Kidney epithelial cell (primary cell): ENCODE measurements around the gene NCR2. TPM values are rescaled to one million over a fixed set of nuclear protein-coding genes. Genes with fewer than 3 reads are reported as not detected.
A peak's percentile ranks its signal among the peaks of the same experiment; 100 is the strongest.

Experiments
- DNase-seq: peaks from one replicate; pipeline ENCODE4 v3.0.0-alpha.2; 2010; ENCODE audit warnings: low read depth
- H3K27me3 ChIP-seq: 2 replicates; pipeline ENCODE4 v1.6.0; 2011; ENCODE audit warnings: low read length; ENCODE audit not compliant: control insufficient read depth, insufficient read depth
- H3K36me3 ChIP-seq: 2 replicates; pipeline ENCODE4 v1.5.1; 2011; ENCODE audit warnings: low read length; ENCODE audit not compliant: control insufficient read depth, insufficient read depth
- H3K4me3 ChIP-seq: 2 replicates; pipeline ENCODE4 v1.5.1; 2011; ENCODE audit warnings: low read depth, mild to moderate bottlenecking, control low read depth, low read length
- CTCF ChIP-seq: IDR thresholded peaks from 2 replicates; pipeline ENCODE4 v1.5.1; 2011; ENCODE audit warnings: mild to moderate bottlenecking, moderate library complexity, low read length, control low read depth, inconsistent platforms; ENCODE audit not compliant: insufficient read depth, poor library complexity, severe bottlenecking
- total RNA-seq: library from RNA; depleted of rRNA; stranded (reverse); fragments of >200 nt; gene quantifications from 2 replicates; pipeline ENCODE4 v1.2.3, GENCODE V29; 2015

NCR2 gene
- total RNA-seq, 1 donor from 2014 or later = not detected

- no peak for TF ChIP-seq CTCF
- Histone ChIP-seq H3K36me3 (no peaks in the 10 kb centered on the region), H3K27me3 (peaks cover 39% of the 10 kb centered on the region), H3K4me3 (no peak overlapping the region)
- no peak for DNase-seq
Observed at GRCh38 chr6:41367061-41367460, 31.7 kb downstream of the NCR2 start.

- no peaks in the 10 kb centered on the region for H3K36me3 ChIP-seq
- peak; percentile 84 for TF ChIP-seq CTCF
- peaks cover 45% of the 10 kb centered on the region for H3K27me3 ChIP-seq
- H3K4me3 ChIP-seq = no peak overlapping the region
- no peak for DNase-seq
Observed at GRCh38 chr6:41367700-41368099, 32.3 kb downstream of the NCR2 start.

- TF ChIP-seq CTCF = no peak
- Histone ChIP-seq H3K36me3 (no peaks in the 10 kb centered on the region), H3K27me3 (peaks cover 73% of the 10 kb centered on the region), H3K4me3 (no peak overlapping the region)
- no peak for DNase-seq
Observed at GRCh38 chr6:41370488-41371111, 35.2 kb downstream of the NCR2 start.

- H3K36me3 ChIP-seq = no peaks in the 10 kb centered on the region
- TF ChIP-seq CTCF = peak; percentile 45
- H3K27me3 ChIP-seq = peaks cover 82% of the 10 kb centered on the region
- peak overlapping the region; percentile 21 for H3K4me3 ChIP-seq
- DNase-seq = no peak
Observed at GRCh38 chr6:41371461-41371991, 36.1 kb downstream of the NCR2 start.

- no peak for DNase-seq
- Histone ChIP-seq H3K27me3 (peaks cover 82% of the 10 kb centered on the region), H3K36me3 (no peaks in the 10 kb centered on the region), H3K4me3 (no peak overlapping the region)
- TF ChIP-seq CTCF = no peak
Observed at GRCh38 chr6:41371992-41372831, 36.8 kb downstream of the NCR2 start.
